GM23338 (cell line): ENCODE measurements around the gene RSU1.

Experiments
- CREB1 ChIP-seq: fragments of 250-450 bp; sonication (Bioruptor Pico); IDR thresholded peaks from 2 replicates; pipeline ENCODE4 v1.5.0; 2020; ENCODE audit warnings: low read depth, mild to moderate bottlenecking, moderate library complexity
- ETS1 ChIP-seq: IDR thresholded peaks from 2 replicates; pipeline ENCODE4 v1.6.1; 2016; ENCODE audit warnings: antibody characterized with exemption
- EZH2 ChIP-seq: fragments of 200-600 bp; sonication (generic); IDR thresholded peaks from one replicate; pipeline ENCODE4 v1.8.0; 2017; ENCODE audit warnings: antibody characterized with exemption, mild to moderate bottlenecking, low read depth; ENCODE audit not compliant: unreplicated experiment
- EZH2phosphoT487 ChIP-seq: fragments of 200-600 bp; sonication (generic); IDR thresholded peaks from one replicate; pipeline ENCODE4 v1.8.1; 2018; ENCODE audit warnings: antibody characterized with exemption; ENCODE audit not compliant: unreplicated experiment
- JUNB ChIP-seq: IDR thresholded peaks from one replicate; pipeline ENCODE4 v1.6.1; 2016; ENCODE audit warnings: antibody characterized with exemption; ENCODE audit not compliant: unreplicated experiment
- POLR2AphosphoS5 ChIP-seq: IDR thresholded peaks from 2 replicates; pipeline ENCODE4 v1.6.1; 2016; ENCODE audit warnings: antibody characterized with exemption, low read depth
- REST ChIP-seq: IDR thresholded peaks from one replicate; pipeline ENCODE4 v1.6.1; 2018; ENCODE audit warnings: antibody characterized with exemption; ENCODE audit not compliant: unreplicated experiment
- ZNF462 ChIP-seq: fragments of 250-450 bp; sonication (Bioruptor Pico); IDR thresholded peaks from 2 replicates; pipeline ENCODE4 v1.5.0; 2020; ENCODE audit warnings: mild to moderate bottlenecking, moderate library complexity
- TF ChIP-seq, protein P1 (sequence below), 2 experiments: fragments of 200-600 bp in 1 of 2; sonication (generic) in 1 of 2; conservative IDR thresholded peaks; 2 replicates each; pipeline versions ENCODE4 v1.5.1 to v1.6.1; 2016 to 2017; ENCODE audit warnings: antibody characterized with exemption in 2 of 2, low read depth in 2 of 2, mild to moderate bottlenecking in 2 of 2, moderate library complexity in 1 of 2

DNA sequence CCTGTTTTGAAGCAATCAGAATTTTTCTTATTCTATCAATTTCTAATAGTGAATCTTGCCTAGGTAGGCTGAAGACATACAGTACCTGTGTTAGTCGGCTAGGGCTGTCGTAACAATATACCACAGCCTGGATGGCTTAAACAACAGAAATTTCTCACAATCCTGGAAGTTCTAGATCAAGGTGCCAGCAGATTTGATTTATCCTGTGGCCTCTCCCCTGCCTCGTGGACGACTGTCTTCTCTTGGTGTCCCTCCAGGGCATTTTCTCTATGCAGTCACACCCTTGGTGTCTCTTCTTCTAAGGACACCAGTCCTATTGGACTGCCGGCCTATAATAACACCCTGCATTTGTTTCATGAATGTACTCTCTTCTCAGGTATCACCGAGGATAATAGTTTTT, 1.8 kb upstream of the RSU1 start:
- TF ChIP-seq, protein P1, sequence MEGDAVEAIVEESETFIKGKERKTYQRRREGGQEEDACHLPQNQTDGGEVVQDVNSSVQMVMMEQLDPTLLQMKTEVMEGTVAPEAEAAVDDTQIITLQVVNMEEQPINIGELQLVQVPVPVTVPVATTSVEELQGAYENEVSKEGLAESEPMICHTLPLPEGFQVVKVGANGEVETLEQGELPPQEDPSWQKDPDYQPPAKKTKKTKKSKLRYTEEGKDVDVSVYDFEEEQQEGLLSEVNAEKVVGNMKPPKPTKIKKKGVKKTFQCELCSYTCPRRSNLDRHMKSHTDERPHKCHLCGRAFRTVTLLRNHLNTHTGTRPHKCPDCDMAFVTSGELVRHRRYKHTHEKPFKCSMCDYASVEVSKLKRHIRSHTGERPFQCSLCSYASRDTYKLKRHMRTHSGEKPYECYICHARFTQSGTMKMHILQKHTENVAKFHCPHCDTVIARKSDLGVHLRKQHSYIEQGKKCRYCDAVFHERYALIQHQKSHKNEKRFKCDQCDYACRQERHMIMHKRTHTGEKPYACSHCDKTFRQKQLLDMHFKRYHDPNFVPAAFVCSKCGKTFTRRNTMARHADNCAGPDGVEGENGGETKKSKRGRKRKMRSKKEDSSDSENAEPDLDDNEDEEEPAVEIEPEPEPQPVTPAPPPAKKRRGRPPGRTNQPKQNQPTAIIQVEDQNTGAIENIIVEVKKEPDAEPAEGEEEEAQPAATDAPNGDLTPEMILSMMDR (conservative IDR thresholded peaks at IDR 0.05; ENCODE audit: low read depth in 2 of 2) = no peak
- TF ChIP-seq EZH2 (no peak), EZH2phosphoT487 (no peak), POLR2AphosphoS5 (no peak), REST (no peak), JUNB (no peak), CREB1 (CRISPR knock-in tag) (no peak), ETS1 (no peak), ZNF462 (CRISPR knock-in tag) (no peak)
